Measurements from ENCODE around the gene DAW1. TPM values are rescaled to one million over a fixed set of nuclear protein-coding genes. Genes with fewer than 3 reads are reported as not detected.

Gene DAW1
- total and polyA plus RNA-seq, 2 of the 4 experiments (the other 2 are of a cell fraction) = 0.86 to 1.4 TPM

DNA sequence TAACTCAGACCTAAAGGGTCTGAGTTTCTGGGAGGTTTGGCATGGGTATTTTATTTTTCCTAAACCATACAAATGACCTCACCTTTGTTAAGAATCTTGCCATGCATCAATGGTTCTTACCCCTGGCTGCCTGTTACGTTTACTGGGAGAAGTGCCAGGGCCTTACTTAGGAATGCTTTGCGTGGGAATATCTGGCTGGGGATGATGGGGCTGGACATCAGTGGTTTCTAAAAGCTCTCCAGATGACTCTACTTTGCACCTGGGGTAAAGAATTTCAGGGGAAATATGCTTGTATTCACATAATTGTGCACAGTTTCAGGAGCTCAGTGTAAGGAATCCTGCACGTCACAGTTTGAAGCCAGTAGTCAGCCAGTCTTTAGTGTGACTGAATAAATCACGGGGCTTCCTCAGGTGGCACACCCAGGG lies 18.2 kb upstream of the DAW1 start:
- Histone ChIP-seq H4K5ac (ENCODE audit: low read depth, low read length) (no peak overlapping the region), H3K23ac (ENCODE audit: low read depth, low read length) (no peak overlapping the region), H3K4me1 (ENCODE audit: control insufficient read depth, insufficient read depth, low read length) (no peaks in the 10 kb centered on the region), H3K36me3 (ENCODE audit: control insufficient read depth, insufficient read depth, low read length) (no peaks in the 10 kb centered on the region), H2BK15ac (ENCODE audit: low read depth, low read length) (no peak overlapping the region), H3K79me1 (ENCODE audit: low read depth in 1 of 2, low read length in 2 of 2) (no peaks in the 10 kb centered on the region), H3K9ac (ENCODE audit: low read depth, low read length) (no peak overlapping the region), H3K9me3 (ENCODE audit: control insufficient read depth, insufficient read depth, low read length) (no peaks in the 10 kb centered on the region), H2AK9ac (replicated peaks; ENCODE audit: low read depth, low read length, poor library complexity) (no peak overlapping the region), H2AK5ac (ENCODE audit: low read depth, low read length) (no peak overlapping the region), H3K14ac (replicated peaks; ENCODE audit: low read depth, low read length) (no peak overlapping the region), H4K20me1 (ENCODE audit: insufficient read depth, low read length) (no peaks in the 10 kb centered on the region), H2BK120ac (ENCODE audit: low read depth, low read length) (no peak overlapping the region), H3K4me2 (ENCODE audit: low read depth, low read length) (no peak overlapping the region), H2AFZ (replicated peaks; ENCODE audit: low read length, poor library complexity) (no peak overlapping the region), H3K27me3 (ENCODE audit: control insufficient read depth, insufficient read depth, low read length) (no peaks in the 10 kb centered on the region), H2BK5ac (ENCODE audit: low read depth, low read length, poor library complexity, severe bottlenecking) (no peak overlapping the region), H3K4ac (ENCODE audit: low read depth, low read length) (no peak overlapping the region), H3K4me3 (ENCODE audit: insufficient read depth, low read depth, low read length) (no peak overlapping the region), H3K18ac (ENCODE audit: low read depth, low read length) (no peak overlapping the region), H4K91ac (ENCODE audit: insufficient read depth, low read depth, low read length) (no peak overlapping the region), H4K8ac (ENCODE audit: low read depth in 2 of 2, low read length in 2 of 2) (no peak overlapping the region), H3K27ac (ENCODE audit: insufficient read depth, low read length) (no peak overlapping the region), H3K56ac (ENCODE audit: extremely low read depth, insufficient read depth, low read length) (no peak overlapping the region), H3K9me1 (ENCODE audit: insufficient read depth, low read length) (no peaks in the 10 kb centered on the region), H2BK20ac (ENCODE audit: low read depth, low read length) (no peak overlapping the region)
- POLR2A ChIA-PET (ENCODE audit: unreplicated experiment) = no interaction called here
- ATAC-seq (ENCODE audit: low read depth) = peak; percentile 24
- intact Hi-C loops (cut with micrococcal nuclease) = no loop called here
- TF ChIP-seq SMC3 (IDR thresholded peaks at IDR 0.05; ENCODE audit: low read depth, low read length) (no peak), USF2 (IDR thresholded peaks at IDR 0.05; ENCODE audit: low read depth, low read length) (no peak), CHD1 (IDR thresholded peaks at IDR 0.05; ENCODE audit: low read depth, low read length) (no peak), RFX5 (IDR thresholded peaks at IDR 0.05; ENCODE audit: low read depth, low read length) (no peak), NFE2L2 (IDR thresholded peaks at IDR 0.05; ENCODE audit: low read depth, low read length) (no peak), POLR2A (IDR thresholded peaks at IDR 0.05; ENCODE audit: low read depth, low read length) (no peak), FOS (IDR thresholded peaks at IDR 0.05; ENCODE audit: low read depth, low read length) (no peak), ELK1 (IDR thresholded peaks at IDR 0.05; ENCODE audit: borderline replicate concordance, low read depth, low read length) (no peak), BHLHE40 (IDR thresholded peaks at IDR 0.05; ENCODE audit: low read depth, low read length) (no peak), RCOR1 (IDR thresholded peaks at IDR 0.05; ENCODE audit: insufficient replicate concordance, low read length) (no peak), CEBPB (IDR thresholded peaks at IDR 0.05; ENCODE audit: low read depth, low read length) (no peak), RAD21 (IDR thresholded peaks at IDR 0.05; ENCODE audit: low read length) (no peak), CTCF (conservative IDR thresholded peaks at IDR 0.05; ENCODE audit: low read depth, low read length) (no peak), MAFK (IDR thresholded peaks at IDR 0.05; ENCODE audit: low read depth, low read length) (no peak), MAZ (IDR thresholded peaks at IDR 0.05; ENCODE audit: borderline replicate concordance, low read depth, low read length) (no peak), MXI1 (IDR thresholded peaks at IDR 0.05; ENCODE audit: borderline replicate concordance, low read depth, low read length) (no peak)
- BruUV-seq (replicated peaks) = no TSS peak
- CTCF ChIA-PET = no interaction called here
- DNase-seq = peak; percentile 91
- dilution Hi-C loops (cut with HindIII; ENCODE audit: low sequenced_read_pairs, unreplicated experiment) = no loop called here
- in situ Hi-C loops (cut with MboI; ENCODE audit: low sequenced_read_pairs) = no loop called here
- 51% methylated on average over 3 of the region's 4 CpGs; no CpG with 5 or more reads in 1 of the 2 experiments for WGBS, 2 experiments (ENCODE audit: extremely low coverage in 2 of 2, insufficient read length in 1 of 2)

Measured in IMR-90 (cell line).